Tibial nerve (tissue), 3 donors: Measurements from ENCODE around the gene SERTAD1.

Experiments
- POLR2A ChIP-seq, 2 donors: fragments of 450-650 bp; IDR thresholded peaks; one replicate each; pipeline ENCODE4 v1.6.1; 2017; ENCODE audit warnings: antibody characterized with exemption in 2 of 2, mild to moderate bottlenecking in 2 of 2, moderate library complexity in 2 of 2
- TF ChIP-seq, protein P1 (sequence below), 5 experiments: fragments of 200-600 bp in 3 of 5; fragments of 450-650 bp in 2 of 5; sonication (generic) in 3 of 5; IDR thresholded peaks; one replicate each; pipeline ENCODE4 v1.5.1; 2016 to 2019; ENCODE audit warnings: antibody characterized with exemption in 5 of 5, mild to moderate bottlenecking in 3 of 5, moderate library complexity in 2 of 5

DNA sequence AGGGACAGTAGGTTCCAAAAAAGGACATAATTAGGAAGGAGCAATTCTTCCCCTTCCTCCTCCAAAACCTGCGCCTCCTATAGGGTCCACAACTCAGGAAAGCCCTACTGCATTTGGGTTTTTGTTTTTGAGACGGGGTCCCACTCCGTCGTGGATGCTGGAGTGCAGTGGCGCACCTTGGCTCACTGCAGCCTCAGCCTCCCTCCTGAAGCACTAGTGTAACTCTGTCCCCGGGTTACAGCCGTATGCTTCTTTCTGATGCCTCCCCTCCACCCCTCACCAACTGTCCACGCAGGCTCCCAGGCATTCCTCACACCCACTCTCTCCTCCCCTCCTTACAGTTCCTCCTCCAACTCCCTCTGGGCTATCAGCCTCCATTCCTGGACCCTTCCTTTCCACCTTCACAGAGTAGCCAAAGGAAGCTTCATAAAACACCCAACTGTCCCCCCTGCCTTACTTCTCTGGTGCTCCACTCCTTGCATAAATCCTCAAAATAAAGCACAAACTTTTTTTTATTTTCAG, 20.5 kb upstream of the SERTAD1 start:
- TF ChIP-seq, protein P1, sequence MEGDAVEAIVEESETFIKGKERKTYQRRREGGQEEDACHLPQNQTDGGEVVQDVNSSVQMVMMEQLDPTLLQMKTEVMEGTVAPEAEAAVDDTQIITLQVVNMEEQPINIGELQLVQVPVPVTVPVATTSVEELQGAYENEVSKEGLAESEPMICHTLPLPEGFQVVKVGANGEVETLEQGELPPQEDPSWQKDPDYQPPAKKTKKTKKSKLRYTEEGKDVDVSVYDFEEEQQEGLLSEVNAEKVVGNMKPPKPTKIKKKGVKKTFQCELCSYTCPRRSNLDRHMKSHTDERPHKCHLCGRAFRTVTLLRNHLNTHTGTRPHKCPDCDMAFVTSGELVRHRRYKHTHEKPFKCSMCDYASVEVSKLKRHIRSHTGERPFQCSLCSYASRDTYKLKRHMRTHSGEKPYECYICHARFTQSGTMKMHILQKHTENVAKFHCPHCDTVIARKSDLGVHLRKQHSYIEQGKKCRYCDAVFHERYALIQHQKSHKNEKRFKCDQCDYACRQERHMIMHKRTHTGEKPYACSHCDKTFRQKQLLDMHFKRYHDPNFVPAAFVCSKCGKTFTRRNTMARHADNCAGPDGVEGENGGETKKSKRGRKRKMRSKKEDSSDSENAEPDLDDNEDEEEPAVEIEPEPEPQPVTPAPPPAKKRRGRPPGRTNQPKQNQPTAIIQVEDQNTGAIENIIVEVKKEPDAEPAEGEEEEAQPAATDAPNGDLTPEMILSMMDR (IDR thresholded peaks at IDR 0.05) = no peak
- TF ChIP-seq POLR2A (IDR thresholded peaks at IDR 0.05) = no peak
